ENCODE data around the gene SPATA2. TPM values are rescaled to one million over a fixed set of nuclear protein-coding genes. Genes with fewer than 3 reads are reported as not detected.

The SPATA2 gene
- total RNA-seq, 1 donor: 3.3 TPM

DNA sequence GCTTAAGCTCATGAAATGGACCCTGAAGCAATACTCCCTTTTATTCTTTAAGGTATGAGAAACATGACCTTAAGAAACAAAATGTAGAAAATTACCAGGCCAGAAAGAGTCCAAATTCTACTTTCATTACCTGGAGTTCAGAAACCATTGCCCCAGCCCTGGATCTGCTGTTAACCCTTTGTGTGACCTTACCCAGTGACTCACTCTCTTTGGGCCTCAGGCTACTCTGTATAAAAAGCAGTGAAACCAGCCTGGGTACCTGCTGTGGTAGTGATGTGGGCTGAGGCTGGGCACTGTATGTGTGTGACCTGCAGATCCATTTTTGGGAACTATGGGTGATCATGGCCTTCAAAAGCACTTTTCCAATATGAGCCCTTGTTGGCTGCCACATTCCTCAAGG is 55.5 kb downstream of the SPATA2 start:
- Histone ChIP-seq H3K4me3 (ENCODE audit: insufficient read depth, low read length) (no peak overlapping the region), H3K27me3 (ENCODE audit: insufficient read depth, low read length) (no peaks in the 10 kb centered on the region), H4K20me1 (ENCODE audit: insufficient read depth, low read length) (no peaks in the 10 kb centered on the region), H3K36me3 (ENCODE audit: insufficient read depth, low read length) (peaks cover 13% of the 10 kb centered on the region), H3K79me2 (ENCODE audit: insufficient read depth, low read length) (no peaks in the 10 kb centered on the region), H3K4me2 (ENCODE audit: insufficient read depth, low read length) (no peak overlapping the region), H2AFZ (ENCODE audit: low read length) (no peak overlapping the region), H3K27ac (ENCODE audit: low read depth, low read length) (no peak overlapping the region), H3K4me1 (ENCODE audit: insufficient read depth, low read length) (no peaks in the 10 kb centered on the region), H3K9me3 (ENCODE audit: low read depth, low read length) (no peaks in the 10 kb centered on the region)
- no peak for DNase-seq (ENCODE audit: insufficient read length, low spot score, missing footprints)
- TF ChIP-seq CTCF (IDR thresholded peaks at IDR 0.05; ENCODE audit: extremely low read depth, low read depth, low read length): no peak

GRCh38 chr20:49859011-49859410 is 56.3 kb downstream of the SPATA2 start:
- no peak overlapping the region for H3K4me3 ChIP-seq (ENCODE audit: insufficient read depth, low read length)
- H4K20me1 ChIP-seq (ENCODE audit: insufficient read depth, low read length): no peaks in the 10 kb centered on the region
- peaks cover 9% of the 10 kb centered on the region for H3K36me3 ChIP-seq (ENCODE audit: insufficient read depth, low read length)
- no peaks in the 10 kb centered on the region for H3K27me3 ChIP-seq (ENCODE audit: insufficient read depth, low read length)
- no peak overlapping the region for H3K27ac ChIP-seq (ENCODE audit: low read depth, low read length)
- no peaks in the 10 kb centered on the region for H3K4me1 ChIP-seq (ENCODE audit: insufficient read depth, low read length)
- no peaks in the 10 kb centered on the region for H3K79me2 ChIP-seq (ENCODE audit: insufficient read depth, low read length)
- no peak overlapping the region for H3K4me2 ChIP-seq (ENCODE audit: insufficient read depth, low read length)
- H2AFZ ChIP-seq (ENCODE audit: low read length): no peak overlapping the region
- DNase-seq (ENCODE audit: insufficient read length, low spot score, missing footprints): no peak
- TF ChIP-seq CTCF (IDR thresholded peaks at IDR 0.05; ENCODE audit: extremely low read depth, low read depth, low read length): no peak
- H3K9me3 ChIP-seq (ENCODE audit: low read depth, low read length): no peaks in the 10 kb centered on the region

DNA sequence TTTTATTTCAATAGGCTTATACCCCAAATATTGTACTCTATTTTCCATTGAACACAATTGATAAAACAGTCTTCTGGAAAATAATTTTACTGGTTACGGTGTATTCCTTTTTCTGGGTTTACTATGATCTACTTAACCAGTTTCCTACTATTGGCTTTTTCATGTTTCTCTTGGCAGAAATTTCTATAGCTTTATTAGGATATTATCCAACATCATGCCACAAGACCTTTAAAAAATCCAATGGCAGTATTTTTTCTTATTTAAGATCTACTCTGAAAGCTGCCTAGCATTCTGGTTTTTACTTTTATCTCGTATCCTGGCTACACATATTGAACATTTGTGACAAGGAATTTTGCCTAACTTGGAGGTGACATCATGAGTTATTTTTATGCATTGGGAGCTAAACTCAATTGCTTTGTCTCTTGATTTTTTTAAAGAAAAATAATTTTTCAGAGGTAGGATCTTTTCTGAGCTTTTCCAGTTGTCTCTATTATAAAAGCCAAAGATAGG is 57.2 kb downstream of the SPATA2 start:
- no peak overlapping the region for H3K27ac ChIP-seq (ENCODE audit: low read depth, low read length)
- no peak overlapping the region for H3K4me3 ChIP-seq (ENCODE audit: insufficient read depth, low read length)
- H3K4me2 ChIP-seq (ENCODE audit: insufficient read depth, low read length): no peak overlapping the region
- no peak overlapping the region for H2AFZ ChIP-seq (ENCODE audit: low read length)
- H4K20me1 ChIP-seq (ENCODE audit: insufficient read depth, low read length): no peaks in the 10 kb centered on the region
- H3K36me3 ChIP-seq (ENCODE audit: insufficient read depth, low read length): peaks cover 3% of the 10 kb centered on the region
- H3K27me3 ChIP-seq (ENCODE audit: insufficient read depth, low read length): no peaks in the 10 kb centered on the region
- peaks cover 7% of the 10 kb centered on the region for H3K4me1 ChIP-seq (ENCODE audit: insufficient read depth, low read length)
- no peaks in the 10 kb centered on the region for H3K9me3 ChIP-seq (ENCODE audit: low read depth, low read length)
- TF ChIP-seq CTCF (IDR thresholded peaks at IDR 0.05; ENCODE audit: extremely low read depth, low read depth, low read length): no peak
- H3K79me2 ChIP-seq (ENCODE audit: insufficient read depth, low read length): no peaks in the 10 kb centered on the region
- DNase-seq (ENCODE audit: insufficient read length, low spot score, missing footprints): no peak

- Histone ChIP-seq H2AFZ (ENCODE audit: low read length) (no peak overlapping the region), H3K4me3 (ENCODE audit: insufficient read depth, low read length) (no peak overlapping the region), H3K4me1 (ENCODE audit: insufficient read depth, low read length) (peaks cover 8% of the 10 kb centered on the region), H3K27me3 (ENCODE audit: insufficient read depth, low read length) (no peaks in the 10 kb centered on the region), H3K4me2 (ENCODE audit: insufficient read depth, low read length) (no peak overlapping the region), H3K79me2 (ENCODE audit: insufficient read depth, low read length) (no peaks in the 10 kb centered on the region), H3K36me3 (ENCODE audit: insufficient read depth, low read length) (no peaks in the 10 kb centered on the region), H3K9me3 (ENCODE audit: low read depth, low read length) (no peaks in the 10 kb centered on the region), H4K20me1 (ENCODE audit: insufficient read depth, low read length) (no peaks in the 10 kb centered on the region), H3K27ac (ENCODE audit: low read depth, low read length) (no peak overlapping the region)
- DNase-seq (ENCODE audit: insufficient read length, low spot score, missing footprints): no peak
- TF ChIP-seq CTCF (IDR thresholded peaks at IDR 0.05; ENCODE audit: extremely low read depth, low read depth, low read length): no peak
These were observed 58.4 kb downstream of the SPATA2 start for GRCh38 chr20:49856904-49857303.

Measured in osteoblast (primary cell).